Sigmoid colon (tissue), 7 donors: Measurements from ENCODE around the gene LRRC8B. TPM values are rescaled to one million over a fixed set of nuclear protein-coding genes. Genes with fewer than 3 reads are reported as not detected.

Experiments
- DNase-seq: peaks from one replicate; pipeline ENCODE4 v3.0.0-alpha.2; 2019
- H3K27ac ChIP-seq, 4 donors: fragments of 200-600 bp; sonication (generic); one replicate each; pipeline ENCODE4 v1.5.1; 2016 to 2019; ENCODE audit warnings: mild to moderate bottlenecking in 1 of 4
- H3K27me3 ChIP-seq, 3 donors: fragments of 200-600 bp; sonication (generic); one replicate each; pipeline ENCODE4 v1.5.1; 2019; ENCODE audit warnings: mild to moderate bottlenecking in 1 of 3
- H3K36me3 ChIP-seq, 4 donors: fragments of 200-600 bp; sonication (generic); one replicate each; pipeline ENCODE4 v1.5.1; 2016 to 2019
- H3K4me1 ChIP-seq, 4 donors: fragments of 200-600 bp; sonication (generic); one replicate each; pipeline ENCODE4 v1.5.1; 2017 to 2019
- H3K4me3 ChIP-seq, 4 donors: fragments of 200-600 bp; sonication (generic); one replicate each; pipeline ENCODE4 v1.5.1; 2017 to 2019; ENCODE audit warnings: mild to moderate bottlenecking in 2 of 4, moderate library complexity in 1 of 4
- H3K9me3 ChIP-seq, 4 donors: fragments of 200-600 bp in 3 of 4; sonication (generic) in 3 of 4; one replicate each; pipeline versions ENCODE4 v1.5.1 to v1.6.1; 2013 to 2019
- CTCF ChIP-seq, 4 experiments: fragments of 450-650 bp in 3 of 4; fragments of 200-600 bp in 1 of 4; IDR thresholded peaks; one replicate each; pipeline ENCODE4 v1.5.1; 2016 to 2019; ENCODE audit warnings: antibody characterized with exemption in 4 of 4, mild to moderate bottlenecking in 3 of 4, moderate library complexity in 2 of 4
- EP300 ChIP-seq, 4 donors: sonication (generic); formaldehyde crosslinking; IDR thresholded peaks; one replicate each; pipeline ENCODE4 v1.6.1; 2017; ENCODE audit warnings: antibody characterized with exemption in 4 of 4
- POLR2A ChIP-seq, 2 donors: fragments of 450-650 bp; IDR thresholded peaks; one replicate each; pipeline ENCODE4 v1.6.1; 2016; ENCODE audit warnings: antibody characterized with exemption in 2 of 2, mild to moderate bottlenecking in 2 of 2, moderate library complexity in 2 of 2
- POLR2AphosphoS5 ChIP-seq, 4 donors: sonication (generic); formaldehyde crosslinking; IDR thresholded peaks; one replicate each; pipeline ENCODE4 v1.6.1; 2017; ENCODE audit warnings: antibody characterized with exemption in 4 of 4
- WGBS, 2 donors: extraction: QIAGEN DNeasy Blood & Tissue Kit; methylation state at CpG; one replicate each; pipeline ENCODE4 v1.1.7; 2013; 5-methylcytosine and 5-hydroxymethylcytosine counted together
- intact Hi-C: fragments of 100-400 bp; cut with DNase I; formaldehyde crosslinking; loops from one replicate; pipeline ENCODE4 v1.15.1; 2023
- polyA plus RNA-seq, 3 donors: library from polyadenylated mRNA; stranded (reverse); fragments of 200-250 nt; gene quantifications; one replicate each; pipeline ENCODE4 v1.2.3, GENCODE V29; 2013
- total RNA-seq, 4 donors: library from RNA; depleted of rRNA; stranded (reverse); fragments of >200 nt; gene quantifications; one replicate each; pipeline ENCODE4 v1.1.0, GENCODE V29; 2016
- donor health status: healthy with polysubstance abuse.
- donor health status: Bipolar disorder and iron deficiency.
- donor health status: healthy.

LRRC8B gene
- total and polyA plus RNA-seq, 7 donors, result 1.8 to 9.8 (median 4.1) TPM

GRCh38 chr1:89574621-89575020, 50.0 kb downstream of the LRRC8B start:
- DNase-seq, result no peak
- 43 to 71% methylated on average over 4 of the region's 4 CpGs for WGBS, 2 donors
- intact Hi-C loops, result no loop called here
- Histone ChIP-seq H3K27me3 (no peaks in the 10 kb centered on the region), H3K4me1 (no peaks in the 10 kb centered on the region), H3K9me3 (no peaks in the 10 kb centered on the region), H3K27ac (no peak overlapping the region), H3K36me3 (no peaks in the 10 kb centered on the region), H3K4me3 (no peak overlapping the region)
- no peak for TF ChIP-seq POLR2AphosphoS5 (IDR thresholded peaks at IDR 0.05)
- TF ChIP-seq EP300 (IDR thresholded peaks at IDR 0.05), result no peak
- TF ChIP-seq CTCF (IDR thresholded peaks at IDR 0.05), result no peak

DNA sequence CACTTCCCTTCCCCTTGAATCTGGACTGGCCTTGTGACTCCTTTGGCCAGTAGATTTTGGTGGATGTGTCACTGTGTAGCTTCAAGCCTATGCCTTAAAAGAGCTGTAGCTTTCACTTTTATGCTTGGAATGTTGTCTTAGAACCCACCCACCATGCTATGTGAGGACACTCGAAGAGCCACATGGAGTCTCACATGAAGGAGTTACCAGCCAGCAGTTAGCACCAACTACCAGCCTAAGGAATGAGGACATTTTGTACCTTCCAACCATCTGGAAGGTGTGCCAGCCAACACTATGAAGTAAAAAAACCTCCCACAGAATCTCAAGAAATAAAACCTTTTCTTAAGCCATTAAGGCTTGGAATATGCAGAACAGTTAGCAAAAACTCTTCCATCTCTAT, 50.6 kb downstream of the LRRC8B start:
- Histone ChIP-seq H3K27ac (no peak overlapping the region), H3K9me3 (no peaks in the 10 kb centered on the region), H3K36me3 (no peaks in the 10 kb centered on the region), H3K4me1 (no peaks in the 10 kb centered on the region), H3K27me3 (no peaks in the 10 kb centered on the region), H3K4me3 (no peak overlapping the region)
- intact Hi-C loops, result no loop called here
- 94 to 98% methylated on average over 1 of the region's 1 CpG for WGBS, 2 donors
- DNase-seq, result no peak
- TF ChIP-seq CTCF (IDR thresholded peaks at IDR 0.05) (no peak), EP300 (IDR thresholded peaks at IDR 0.05) (no peak), POLR2AphosphoS5 (IDR thresholded peaks at IDR 0.05) (no peak), POLR2A (IDR thresholded peaks at IDR 0.05) (no peak)

- 88 to 94% methylated on average over 3 of the region's 3 CpGs for WGBS, 2 donors
- no peak overlapping the region for H3K4me3 ChIP-seq
- DNase-seq, result no peak
Measured at GRCh38 chr1:89576013-89576412, 51.4 kb downstream of the LRRC8B start.

GRCh38 chr1:89578151-89578550, 53.5 kb downstream of the LRRC8B start:
- no peak for DNase-seq
- Histone ChIP-seq H3K9me3 (no peaks in the 10 kb centered on the region), H3K4me1 (no peaks in the 10 kb centered on the region), H3K27ac (no peak overlapping the region), H3K27me3 (no peaks in the 10 kb centered on the region), H3K4me3 (no peak overlapping the region), H3K36me3 (peaks cover 0 to 8% (median 4%) of the 10 kb centered on the region in 4 donors)
- TF ChIP-seq POLR2AphosphoS5 (IDR thresholded peaks at IDR 0.05) (no peak), POLR2A (IDR thresholded peaks at IDR 0.05) (no peak), CTCF (IDR thresholded peaks at IDR 0.05) (no peak), EP300 (IDR thresholded peaks at IDR 0.05) (no peak)
- intact Hi-C loops, result no loop called here
- whole genome bisulfite sequencing, 2 donors, result 85 to 98% methylated on average over 1 of the region's 1 CpG

More at GRCh38 chr1:89576013-89576412, 51.4 kb downstream of the LRRC8B start:
- no peaks in the 10 kb centered on the region for H3K9me3 ChIP-seq
- H3K27ac ChIP-seq, result no peak overlapping the region
- H3K27me3 ChIP-seq, result no peaks in the 10 kb centered on the region
- intact Hi-C loops, result no loop called here
- no peaks in the 10 kb centered on the region for H3K36me3 ChIP-seq
- H3K4me1 ChIP-seq, result no peaks in the 10 kb centered on the region
- no peak for TF ChIP-seq CTCF (IDR thresholded peaks at IDR 0.05)
- TF ChIP-seq EP300 (IDR thresholded peaks at IDR 0.05), result no peak
- no peak for TF ChIP-seq POLR2A (IDR thresholded peaks at IDR 0.05)
- no peak for TF ChIP-seq POLR2AphosphoS5 (IDR thresholded peaks at IDR 0.05)

DNA sequence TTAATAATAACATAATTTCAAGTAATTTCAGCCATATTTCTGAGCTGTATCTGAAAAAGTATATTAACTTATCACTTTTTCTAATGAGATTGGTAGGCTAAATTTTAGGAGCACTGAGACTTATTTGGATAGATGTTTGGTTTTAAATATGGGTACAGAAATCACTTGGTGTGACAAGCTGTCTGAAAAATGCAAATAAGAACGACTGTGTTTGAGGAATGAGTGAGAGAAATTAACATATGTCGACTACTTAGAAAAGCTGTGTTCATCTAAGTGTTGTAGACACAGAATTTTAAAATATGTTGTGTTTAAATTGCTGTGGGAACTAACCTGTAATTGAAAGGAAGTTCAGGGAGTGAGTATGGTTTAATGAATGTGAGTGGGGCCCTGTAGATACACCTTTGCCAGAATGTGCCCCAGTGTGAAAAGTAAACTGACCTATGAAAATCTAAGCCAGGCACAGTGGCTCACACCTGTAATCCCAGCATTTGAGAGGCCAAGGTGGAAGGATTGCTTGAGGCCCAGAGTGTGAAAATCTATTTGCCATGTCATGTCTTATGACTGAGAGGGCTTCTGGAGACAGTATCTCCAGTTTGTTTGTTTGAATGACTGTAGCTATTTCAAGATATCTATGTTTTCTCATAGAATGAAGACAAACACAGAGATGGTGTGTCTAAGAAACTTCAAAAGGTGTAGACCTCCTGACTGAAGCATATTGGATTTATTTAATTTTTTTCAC, 54.5 kb downstream of the LRRC8B start:
- H3K9me3 ChIP-seq, result no peaks in the 10 kb centered on the region
- H3K36me3 ChIP-seq, result peaks cover 0 to 18% (median 4%) of the 10 kb centered on the region in 4 donors
- 70 to 90% methylated on average over 2 of the region's 2 CpGs for WGBS, 2 donors
- intact Hi-C loops, result no loop called here
- H3K27me3 ChIP-seq, result no peaks in the 10 kb centered on the region
- H3K4me1 ChIP-seq, result no peaks in the 10 kb centered on the region
- TF ChIP-seq EP300 (IDR thresholded peaks at IDR 0.05) (no peak), POLR2A (IDR thresholded peaks at IDR 0.05) (no peak), POLR2AphosphoS5 (IDR thresholded peaks at IDR 0.05) (no peak), CTCF (IDR thresholded peaks at IDR 0.05) (no peak)
- no peak for DNase-seq
- H3K27ac ChIP-seq, result no peak overlapping the region
- no peak overlapping the region for H3K4me3 ChIP-seq
